GM21360 (cell line): ENCODE measurements around the gene SRCAP.
A peak's percentile ranks its signal among the peaks of the same experiment; 100 is the strongest.

Experiments used
- ATAC-seq: cut with Tn5 transposase; IDR thresholded peaks from one replicate; pipeline ENCODE4 v1.9.1; 2021; ENCODE audit warnings: mild to moderate bottlenecking, moderate library complexity; ENCODE audit not compliant: unreplicated experiment

Gene SRCAP

DNA sequence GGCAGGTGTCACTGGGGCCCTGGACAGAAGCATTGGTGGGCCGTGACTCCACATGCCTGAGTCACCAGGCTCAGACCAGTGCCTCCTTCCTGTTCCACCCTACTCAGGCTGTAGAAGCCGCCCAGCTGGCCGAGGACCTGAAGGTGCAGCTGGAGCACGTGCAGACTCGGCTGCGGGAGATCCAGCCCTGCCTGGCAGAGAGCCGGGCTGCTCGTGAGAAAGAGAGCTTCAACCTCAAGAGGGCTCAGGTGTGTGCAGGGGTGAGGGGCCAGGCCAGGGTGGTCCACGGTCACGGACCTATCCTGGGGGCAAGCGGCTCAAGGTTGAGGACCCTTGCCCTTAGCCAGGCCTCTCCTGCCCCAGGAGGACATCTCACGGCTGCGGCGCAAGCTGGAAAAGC lies 72.8 kb downstream of the SRCAP start:
- no peak for ATAC-seq

DNA sequence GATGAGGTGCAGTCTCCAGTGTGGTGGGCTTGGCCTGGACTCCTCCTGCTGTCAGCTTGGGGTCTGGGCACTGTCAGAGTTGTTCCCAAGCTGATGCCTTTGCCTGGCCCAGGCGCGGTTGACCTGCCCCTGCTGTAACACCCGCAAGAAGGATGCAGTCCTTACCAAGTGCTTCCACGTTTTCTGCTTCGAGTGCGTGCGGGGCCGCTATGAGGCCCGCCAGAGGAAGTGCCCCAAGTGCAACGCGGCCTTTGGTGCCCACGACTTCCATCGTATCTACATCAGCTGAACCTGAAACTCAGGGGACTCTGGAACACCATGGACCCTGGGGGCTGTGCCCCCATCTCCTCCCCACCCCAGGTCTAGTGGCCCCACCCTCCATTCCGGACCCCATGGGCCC lies 74.9 kb downstream of the SRCAP start:
- no peak for ATAC-seq

DNA sequence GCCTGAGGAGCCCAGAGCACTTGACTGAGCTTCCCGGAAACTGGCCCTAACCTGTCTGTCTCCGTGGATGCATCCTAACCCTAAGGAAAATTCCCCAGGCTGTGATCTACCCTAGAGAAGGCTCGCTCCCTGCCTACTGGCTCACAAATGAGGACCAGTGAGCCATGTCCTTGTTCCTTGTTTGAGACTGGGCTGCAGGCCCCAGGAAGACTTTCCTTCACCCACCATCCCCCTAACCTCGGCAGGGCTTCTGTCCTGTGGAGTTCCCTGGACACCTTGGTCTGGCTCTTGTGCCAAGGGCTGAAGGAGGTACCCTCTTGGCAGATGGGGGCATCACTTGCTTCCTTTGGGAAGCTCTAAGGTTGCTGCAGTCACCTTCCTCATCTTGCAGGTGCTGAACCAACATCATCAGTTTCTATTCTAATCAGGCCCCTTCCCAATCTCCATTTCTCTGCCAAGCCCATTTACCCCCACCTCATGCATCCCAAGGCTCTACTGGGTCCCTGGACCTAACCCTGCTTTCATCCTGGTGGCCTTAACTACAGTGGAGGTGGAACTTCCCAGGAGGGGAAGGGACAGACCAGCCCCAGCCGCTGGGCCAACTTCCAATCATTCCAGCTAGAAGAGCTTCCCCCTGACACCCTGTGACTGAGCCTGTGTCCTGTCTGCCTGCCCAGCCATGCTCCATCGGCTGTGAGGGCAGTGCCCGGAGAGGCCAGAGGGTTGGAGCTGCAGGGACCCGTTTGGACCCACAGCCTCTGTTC lies 75.6 kb downstream of the SRCAP start:
- no peak for ATAC-seq

DNA sequence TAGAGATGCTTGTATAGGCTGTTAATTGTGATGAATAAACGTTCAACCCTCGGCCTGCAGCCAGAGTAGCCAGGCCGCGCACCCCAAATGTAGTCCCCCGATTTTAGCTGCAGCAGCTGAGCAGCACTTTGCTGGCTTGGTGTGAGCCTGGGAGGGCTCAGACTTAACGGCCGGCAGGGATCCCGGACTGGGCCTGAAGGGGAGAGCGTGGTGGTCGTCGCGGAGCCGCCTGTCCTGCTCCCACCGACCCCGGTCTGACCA lies 76.1 kb downstream of the SRCAP start:
- no peak for ATAC-seq

DNA sequence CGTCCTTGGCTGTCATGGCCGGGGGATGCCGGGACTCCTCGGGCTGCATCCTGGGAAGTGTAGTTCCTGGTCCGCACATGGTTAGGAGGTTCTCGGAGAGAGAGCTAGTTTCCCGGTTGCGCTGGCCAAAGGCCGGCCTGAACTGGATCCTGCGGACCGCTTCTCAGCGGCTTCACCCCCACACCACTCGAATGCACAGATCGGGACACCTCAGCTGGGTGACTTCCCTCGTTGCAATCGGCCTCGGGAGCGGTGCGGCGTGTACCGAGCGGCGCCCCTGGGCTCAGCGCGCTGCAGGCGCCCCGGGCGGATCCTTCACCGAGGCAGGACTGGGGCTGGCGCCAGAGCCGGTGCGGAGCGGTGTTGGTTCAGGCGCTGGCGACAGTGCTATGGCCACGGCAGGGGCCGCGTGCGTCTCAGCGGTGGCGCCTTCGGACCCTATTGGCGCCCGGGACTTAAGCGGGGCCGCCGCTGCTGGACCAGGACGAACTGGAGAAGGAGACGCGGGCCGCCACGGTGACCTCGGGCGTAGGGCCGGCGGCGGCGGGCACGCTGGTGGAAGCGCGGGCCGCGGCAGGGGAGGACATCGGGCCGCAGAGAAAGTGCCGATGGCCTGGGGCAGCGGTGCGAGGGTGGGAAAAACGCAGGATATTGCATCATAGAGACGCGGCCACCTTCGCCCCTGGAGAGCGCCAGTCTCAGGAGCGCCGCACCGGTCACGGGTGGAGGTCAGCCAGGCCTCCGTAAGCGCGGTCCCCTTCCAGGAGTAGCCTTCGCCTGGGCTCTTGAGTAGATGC lies 76.6 kb downstream of the SRCAP start:
- peak; percentile 53 for ATAC-seq

DNA sequence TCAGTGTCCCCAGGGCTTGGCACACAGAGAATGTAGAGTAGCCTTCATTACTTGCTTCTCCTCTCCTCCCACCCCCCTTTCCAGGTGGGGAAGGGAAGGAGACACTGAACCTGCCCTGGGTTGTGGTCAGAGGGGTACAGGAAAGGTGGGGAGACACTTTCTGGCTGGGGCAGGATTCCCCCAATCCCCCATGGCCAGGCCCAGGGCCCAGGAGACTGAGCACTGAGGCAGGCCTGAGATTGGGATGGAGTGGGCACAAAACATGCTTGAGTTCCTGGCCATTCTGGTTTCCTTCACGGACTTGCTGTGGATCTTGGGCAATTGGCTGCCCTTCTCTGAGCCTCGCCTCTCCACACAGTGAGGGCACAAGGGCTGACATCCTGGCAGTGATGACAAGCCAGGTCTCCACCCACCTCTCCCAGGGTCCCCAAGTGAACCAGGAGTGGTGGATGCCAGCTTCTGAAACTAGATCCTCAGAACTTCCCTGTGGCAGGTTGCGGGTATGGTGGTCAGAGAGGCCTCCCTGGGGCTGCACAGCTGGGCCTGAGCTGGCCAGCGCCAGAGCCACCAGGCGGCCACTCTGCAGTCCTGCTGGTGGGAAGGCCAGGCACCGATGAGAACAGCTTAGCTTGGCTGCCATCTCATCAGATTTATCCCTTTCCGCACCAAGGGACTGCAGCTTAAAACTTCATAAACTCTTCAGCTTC lies 78.8 kb downstream of the SRCAP start:
- ATAC-seq: no peak

DNA sequence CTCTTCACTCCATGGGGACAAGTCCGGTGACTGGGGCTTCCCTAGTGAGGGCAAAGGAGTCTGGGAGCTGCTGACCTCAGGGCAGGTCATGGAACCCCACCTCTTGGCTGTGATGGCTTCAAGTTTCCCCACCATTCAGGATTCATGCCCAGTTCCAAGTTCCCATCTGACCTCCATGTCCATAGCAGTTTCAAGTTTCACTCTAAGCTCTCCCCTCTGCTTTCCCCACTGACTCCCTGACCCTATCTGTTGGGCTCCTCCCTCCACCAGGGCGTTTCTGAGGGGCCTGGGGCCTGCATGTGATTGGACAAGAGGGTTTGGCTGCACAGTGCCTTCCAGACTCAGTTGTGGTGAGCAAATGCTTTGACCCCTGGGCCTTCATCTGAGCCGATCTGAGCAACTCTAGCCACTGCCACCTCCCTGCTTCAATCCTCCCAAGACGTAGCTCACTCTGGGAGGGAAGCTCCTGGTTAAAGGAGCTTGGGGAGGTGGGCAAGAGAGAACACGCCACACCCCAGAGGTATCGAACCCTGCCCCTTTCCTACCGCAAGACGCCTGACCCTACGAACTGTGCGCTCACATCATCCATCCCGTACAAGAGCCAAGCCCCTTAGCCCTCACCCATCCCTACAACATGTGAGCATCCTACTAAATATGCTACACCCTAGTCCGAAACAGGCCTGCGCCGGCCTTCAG lies 79.7 kb downstream of the SRCAP start:
- ATAC-seq: no peak

DNA sequence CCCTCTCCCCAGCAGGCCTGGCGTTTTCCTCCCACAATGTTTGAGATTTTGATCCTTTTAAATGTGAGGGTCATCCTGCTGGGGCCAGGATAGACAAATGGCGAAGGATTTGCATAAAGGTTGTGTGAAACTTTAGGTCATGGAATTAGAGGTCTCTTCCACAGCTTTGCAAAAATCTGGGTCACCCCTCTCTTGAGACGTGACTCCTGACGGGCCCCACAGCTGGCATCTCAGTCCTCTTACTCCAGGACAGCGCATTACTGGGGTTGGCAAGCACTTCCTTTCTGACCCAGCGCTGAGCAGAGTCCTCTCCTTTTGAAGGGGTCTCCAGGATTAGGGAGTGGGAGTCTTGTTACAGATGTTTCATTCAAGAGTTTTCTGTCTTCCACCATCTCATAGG lies 80.6 kb downstream of the SRCAP start:
- no peak for ATAC-seq

DNA sequence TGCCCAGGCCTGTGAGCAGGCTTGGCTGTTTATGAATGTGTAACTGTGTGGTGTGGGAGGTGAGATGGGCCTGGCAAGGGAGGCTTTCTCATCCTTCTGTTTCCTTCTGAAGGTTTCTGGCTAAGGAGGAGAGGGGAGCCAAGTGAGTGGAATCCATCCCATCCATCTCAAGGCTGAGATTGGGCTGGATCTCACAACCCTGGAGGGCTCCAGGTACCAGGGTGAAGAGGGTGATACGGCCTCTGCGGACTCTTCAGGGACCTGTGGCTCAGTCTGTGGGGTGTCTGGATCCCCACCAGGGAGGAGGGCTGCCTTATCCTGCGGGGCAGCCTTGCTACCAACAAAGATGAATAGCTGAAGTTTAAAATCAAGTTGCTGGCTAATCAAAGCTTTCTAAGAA lies 81.0 kb downstream of the SRCAP start:
- no peak for ATAC-seq

DNA sequence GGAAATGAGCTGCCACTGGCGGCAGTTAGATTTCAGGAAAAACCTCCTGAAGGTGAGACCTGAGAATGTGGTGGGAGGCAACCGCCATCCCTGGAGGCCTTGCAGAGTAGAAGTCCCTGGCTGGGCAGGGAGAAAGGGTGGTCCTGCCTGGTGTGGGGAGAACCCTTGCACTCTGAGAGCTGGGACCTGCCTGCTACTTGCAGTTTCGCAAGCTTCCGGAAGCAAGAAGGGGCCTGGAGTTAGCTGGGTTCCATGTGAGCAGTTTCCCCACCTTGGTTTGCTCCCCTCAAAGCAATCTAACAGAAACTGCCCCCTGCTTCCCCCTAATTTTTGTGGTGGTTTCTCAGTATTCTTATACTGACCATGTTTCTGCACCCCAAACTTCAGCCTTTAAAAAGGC lies 81.6 kb downstream of the SRCAP start:
- no peak for ATAC-seq

DNA sequence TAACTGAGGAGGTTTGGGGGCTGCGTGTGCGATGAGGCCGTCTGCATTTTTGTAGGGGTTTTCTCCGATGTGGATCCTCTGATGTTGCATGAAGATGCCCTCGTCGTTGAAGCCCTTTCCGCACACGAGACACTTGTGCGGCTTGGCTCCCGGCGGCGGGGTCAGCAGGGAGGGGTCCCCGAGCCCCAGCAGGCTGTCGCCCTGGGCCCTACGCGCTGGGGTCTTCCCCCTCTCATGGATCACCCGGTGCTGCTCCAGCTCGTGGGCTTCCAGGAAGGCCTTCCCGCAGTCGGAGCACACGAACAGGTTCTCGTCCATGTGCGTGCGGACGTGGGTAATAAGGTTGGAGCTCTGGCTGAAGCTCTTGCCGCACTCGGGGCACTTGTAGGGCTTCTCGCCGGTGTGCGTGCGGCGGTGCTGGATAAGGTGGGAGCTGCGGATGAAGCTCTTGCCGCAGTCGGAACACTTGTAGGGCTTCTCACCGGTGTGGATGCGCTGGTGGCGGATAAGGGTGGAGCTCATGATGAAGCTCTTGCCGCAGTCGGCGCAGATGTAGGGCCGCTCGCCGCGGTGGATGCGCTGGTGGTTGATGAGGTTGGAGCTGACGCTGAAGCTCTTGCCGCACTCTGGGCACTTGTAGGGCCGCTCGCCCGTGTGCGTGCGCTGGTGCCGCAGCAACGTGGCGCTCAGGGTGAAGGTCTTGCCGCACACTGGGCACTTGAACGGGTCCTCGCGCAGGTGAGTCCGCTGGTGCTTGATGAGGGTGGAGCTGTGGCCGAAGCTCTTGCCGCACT lies 83.7 kb downstream of the SRCAP start:
- no peak for ATAC-seq

DNA sequence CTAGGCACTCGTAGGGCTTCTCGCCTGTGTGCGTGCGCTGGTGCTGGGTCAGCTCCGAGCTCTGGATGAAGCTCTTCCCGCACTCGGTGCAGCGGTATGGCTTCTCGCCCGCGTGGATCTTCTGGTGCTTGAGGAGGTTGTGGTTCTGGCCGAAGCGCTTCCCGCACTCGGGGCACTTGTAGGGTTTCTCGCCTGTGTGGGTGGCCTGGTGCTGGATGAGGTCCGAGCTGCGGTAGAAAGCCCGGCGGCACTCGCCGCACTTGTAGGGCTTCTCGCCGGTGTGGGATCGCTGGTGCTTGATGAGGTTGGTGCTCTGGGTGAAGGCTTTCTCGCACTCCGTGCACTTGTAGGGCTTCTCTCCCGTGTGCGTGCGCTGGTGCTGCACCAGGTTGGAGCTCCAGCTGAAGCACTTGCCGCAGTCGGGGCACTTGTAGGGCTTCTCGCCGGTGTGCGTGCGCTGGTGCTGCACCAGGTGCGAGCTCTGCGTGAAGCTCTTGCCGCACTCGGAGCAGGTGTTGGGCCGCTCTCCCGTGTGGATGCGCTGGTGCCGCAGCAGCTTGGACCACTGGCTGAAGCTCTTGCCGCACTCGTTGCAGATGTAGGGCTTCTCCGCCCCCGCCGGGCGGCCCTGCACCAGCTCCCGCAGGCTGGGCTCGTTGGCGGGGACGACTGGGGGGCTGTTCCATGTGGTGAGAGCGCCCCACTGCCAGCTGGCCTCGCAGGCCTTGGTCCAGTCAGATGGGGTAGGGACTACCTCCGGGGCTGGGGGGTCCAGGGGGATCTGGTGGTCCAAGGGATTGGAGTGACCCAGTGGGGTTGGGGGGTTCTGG lies 84.5 kb downstream of the SRCAP start:
- ATAC-seq: no peak

DNA sequence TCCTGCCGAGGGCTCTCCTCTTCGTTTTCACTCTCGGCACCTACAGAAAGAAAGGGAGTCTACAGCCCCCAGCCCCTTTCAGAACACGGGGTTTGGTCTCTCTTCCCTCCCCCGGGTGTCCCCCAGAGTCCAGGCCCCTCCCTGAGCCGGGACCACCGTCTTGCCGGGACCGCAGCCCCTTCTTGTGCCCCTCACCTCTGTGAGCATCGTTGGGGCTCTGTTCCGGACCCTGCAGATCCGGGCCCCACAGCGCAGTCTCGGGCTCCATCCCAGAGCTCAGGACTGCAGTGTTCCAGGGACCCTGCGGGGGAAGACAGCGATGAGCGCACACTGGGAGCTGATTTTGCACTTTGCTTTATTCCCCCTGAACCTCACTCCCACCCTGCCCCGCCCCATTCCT lies 85.2 kb downstream of the SRCAP start:
- ATAC-seq: no peak

DNA sequence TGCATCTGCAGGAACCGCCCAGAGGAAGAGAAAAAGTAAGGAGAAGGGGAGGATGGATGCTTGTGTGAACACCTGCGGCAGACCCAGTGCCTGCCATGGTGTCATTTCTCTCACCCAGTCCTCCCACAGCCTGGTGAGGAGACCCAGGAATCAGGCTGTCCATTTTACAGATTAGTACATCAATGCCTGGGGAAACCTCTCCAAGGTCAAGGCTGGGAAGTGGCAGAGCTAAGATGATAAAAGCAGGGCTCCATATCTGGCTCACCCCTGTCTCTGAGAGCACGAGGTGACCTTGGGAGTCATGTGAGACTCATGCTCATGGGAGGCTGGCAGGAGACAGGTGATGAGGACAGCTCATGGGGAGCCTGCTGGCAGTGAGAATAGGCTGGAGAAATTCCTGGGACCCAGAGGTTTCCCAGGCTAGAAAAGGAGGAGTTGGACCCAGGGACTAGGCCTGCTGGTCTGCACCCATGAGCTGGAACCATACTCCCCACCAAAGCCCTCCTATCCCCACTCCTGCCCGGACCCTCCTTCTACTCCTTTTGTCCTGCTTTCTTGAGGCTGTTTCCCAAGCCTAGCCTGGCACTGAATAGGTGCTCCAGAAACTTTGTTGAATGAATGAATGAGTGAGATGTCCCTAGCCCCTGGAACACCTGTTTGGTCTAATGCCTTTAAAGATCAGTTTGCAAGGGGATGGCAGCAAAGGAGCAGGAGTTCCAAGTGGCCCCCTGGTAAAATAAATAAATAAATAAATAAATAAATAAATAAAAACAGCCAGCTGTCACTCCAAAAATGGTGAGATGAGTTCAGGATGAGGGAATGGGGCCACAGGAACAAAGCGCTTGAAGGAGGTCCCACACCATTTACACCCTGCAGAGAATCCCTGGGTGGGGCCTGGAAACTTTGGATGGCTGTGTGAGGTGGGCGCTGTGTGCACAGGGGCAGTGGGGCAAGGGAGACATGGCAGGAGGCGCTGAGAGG lies 86.4 kb downstream of the SRCAP start:
- ATAC-seq: no peak

DNA sequence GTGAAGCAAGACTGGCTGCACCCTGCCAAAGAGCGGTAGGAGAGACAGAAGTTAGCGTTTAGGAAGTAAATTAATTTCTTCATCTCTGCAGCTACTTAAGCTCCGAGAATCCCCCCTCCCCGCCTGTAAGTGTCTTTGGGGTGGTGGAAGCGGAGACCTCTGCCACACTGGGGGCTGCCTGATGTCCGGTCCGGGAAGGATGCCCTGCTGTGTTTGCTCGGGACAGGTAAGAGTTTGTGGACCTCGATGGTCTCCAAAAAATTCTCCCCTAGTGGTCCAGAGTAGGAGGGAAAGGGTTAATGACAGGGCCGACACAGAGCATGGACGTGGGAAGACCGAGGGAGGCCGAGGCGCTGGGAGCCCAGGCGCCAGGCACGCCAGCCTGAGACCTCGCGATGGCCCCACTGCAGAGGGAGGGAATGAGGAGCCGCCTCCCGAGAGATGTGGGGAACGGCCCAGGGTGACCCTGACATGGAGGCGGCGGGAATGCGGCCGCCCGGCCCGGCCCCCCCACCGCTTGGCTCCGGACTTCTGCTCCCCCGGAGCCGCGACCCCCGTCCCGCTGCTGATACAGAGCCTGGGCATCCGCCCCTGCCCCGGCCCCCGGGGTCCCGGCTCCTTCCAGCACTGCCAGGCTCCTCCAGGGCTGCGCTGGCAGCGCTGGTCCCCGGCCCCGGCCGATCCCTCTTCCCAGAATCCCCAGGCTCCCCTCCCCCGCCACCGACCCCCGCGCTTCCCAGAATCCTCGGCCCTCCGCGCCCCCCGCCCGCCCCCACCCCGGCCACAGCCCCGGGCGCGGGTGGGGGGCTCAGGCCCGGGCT lies 87.4 kb downstream of the SRCAP start:
- ATAC-seq: no peak

DNA sequence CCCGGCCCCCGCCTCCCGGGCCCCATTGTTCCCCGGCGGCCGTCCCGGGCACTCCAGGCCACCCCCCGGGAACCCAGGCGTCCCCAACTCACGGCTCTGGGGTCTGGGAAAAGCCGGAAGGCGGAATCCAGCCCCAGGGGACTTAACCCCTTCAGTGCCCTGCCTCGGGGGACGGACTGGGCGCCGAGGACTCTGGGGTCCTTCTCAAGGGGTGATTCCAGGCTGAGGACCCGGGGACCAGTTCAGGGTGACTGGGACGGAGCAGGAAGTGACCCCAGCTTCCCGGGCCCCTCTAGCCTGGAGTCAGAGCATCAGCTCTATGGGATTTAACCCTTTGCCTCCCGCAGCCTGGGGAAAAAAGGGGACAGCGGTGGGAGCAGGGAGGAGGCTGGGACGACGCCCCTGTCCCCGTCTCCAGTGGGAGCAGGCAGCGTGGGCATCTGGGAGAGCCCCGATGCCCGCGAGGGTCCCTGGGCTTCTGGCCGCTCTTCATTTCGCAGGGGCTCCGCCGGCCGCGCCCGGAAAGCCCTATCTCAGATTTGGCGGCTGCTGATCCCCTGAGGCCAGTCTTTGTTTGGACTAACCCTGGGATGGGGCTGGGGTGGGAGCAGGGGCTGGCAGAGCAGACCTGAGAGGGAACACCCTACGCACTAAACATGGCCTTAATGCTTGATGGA lies 88.1 kb downstream of the SRCAP start, which contains the start of gene ZNF629:
TSS of gene ZNF629 (minus strand) at position 270 of the 677 bp plus-strand sequence. CDS start 2,723 bp downstream, outside the sequence.
- no peak for ATAC-seq
